Subcutaneous abdominal adipose tissue (tissue), 5 donors: ENCODE data around the gene PREPL.

Source experiments
- H3K27ac ChIP-seq: one replicate; pipeline ENCODE4 v1.7.0; 2013; ENCODE audit warnings: low read depth, mild to moderate bottlenecking, inconsistent platforms, low read length, moderate library complexity
- H3K27me3 ChIP-seq, 5 donors: one replicate each; pipeline ENCODE4 v1.7.0; 2013; ENCODE audit warnings: low read length in 5 of 5, inconsistent platforms in 1 of 5; ENCODE audit not compliant: control insufficient read depth in 5 of 5, insufficient read depth in 4 of 5
- H3K36me3 ChIP-seq, 5 donors: one replicate each; pipeline ENCODE4 v1.7.0; 2013; ENCODE audit warnings: low read length in 5 of 5; ENCODE audit not compliant: control insufficient read depth in 5 of 5, insufficient read depth in 5 of 5
- H3K4me1 ChIP-seq, 5 donors: one replicate each; pipeline ENCODE4 v1.7.0; 2013; ENCODE audit warnings: low read length in 5 of 5, mild to moderate bottlenecking in 3 of 5, moderate library complexity in 1 of 5; ENCODE audit not compliant: control insufficient read depth in 5 of 5, insufficient read depth in 5 of 5
- H3K4me3 ChIP-seq, 5 donors: one replicate each; pipeline ENCODE4 v1.7.0; 2013; ENCODE audit warnings: low read length in 5 of 5, low read depth in 1 of 5
- H3K9ac ChIP-seq, 5 donors: one replicate each; pipeline ENCODE4 v1.7.0; 2013; ENCODE audit warnings: low read length in 5 of 5, mild to moderate bottlenecking in 4 of 5, moderate library complexity in 3 of 5
- H3K9me3 ChIP-seq, 5 donors: one replicate each; pipeline ENCODE4 v1.7.0; 2013; ENCODE audit warnings: low read length in 5 of 5; ENCODE audit not compliant: control insufficient read depth in 5 of 5
- donor health status: healthy.
- donor health status: healthy.
- donor health status: healthy.
- donor health status: healthy.
- donor health status: healthy.

The PREPL gene

DNA sequence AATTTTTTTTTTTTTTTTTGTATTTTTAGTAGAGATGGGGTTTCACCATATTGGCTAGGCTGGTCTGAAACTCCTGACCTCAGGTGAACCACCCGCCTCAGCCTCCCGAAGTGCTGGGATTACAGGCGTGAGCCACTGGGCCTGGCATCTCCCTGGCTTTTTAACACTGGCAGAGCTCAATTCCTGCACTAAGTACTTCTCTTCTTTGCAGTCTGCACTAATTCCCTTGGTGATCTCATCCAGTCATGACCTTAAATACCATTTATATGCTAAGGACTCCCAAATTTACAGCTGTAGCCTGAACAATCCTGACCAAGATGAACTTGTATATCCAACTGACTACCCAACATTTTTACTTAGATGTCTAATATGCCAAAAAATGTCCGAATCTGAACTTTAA lies 10.2 kb downstream of the PREPL start:
- no peak overlapping the region for H3K9ac ChIP-seq
- H3K27ac ChIP-seq: peak overlapping the region; percentile 71

DNA sequence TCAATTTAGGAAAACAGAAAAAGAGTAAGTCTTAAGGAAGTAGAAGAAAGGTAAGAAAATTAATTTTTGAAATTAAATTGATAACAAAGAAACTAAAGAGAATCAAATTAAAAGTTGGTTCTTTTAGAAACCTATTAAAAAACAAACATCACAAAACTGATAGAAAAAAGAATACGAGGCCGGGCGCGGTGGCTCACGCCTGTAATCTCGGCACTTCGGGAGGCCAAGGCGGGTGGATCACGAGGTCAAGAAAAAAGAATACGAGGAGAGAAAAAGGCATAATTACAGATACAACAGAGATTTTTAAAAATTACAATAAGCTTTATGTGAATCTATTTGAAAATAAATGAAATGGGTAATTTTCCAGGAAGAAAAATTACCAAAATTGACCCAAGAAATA lies 11.8 kb downstream of the PREPL start:
- peaks cover 0 to 34% (median 24%) of the 10 kb centered on the region in 5 donors for H3K4me1 ChIP-seq
- H3K27me3 ChIP-seq: no peaks in the 10 kb centered on the region
- peaks cover 0 to 7% (median 2%) of the 10 kb centered on the region in 5 donors for H3K36me3 ChIP-seq
- H3K9ac ChIP-seq: no peak overlapping the region
- no peak overlapping the region for H3K4me3 ChIP-seq
- no peak overlapping the region for H3K27ac ChIP-seq
- no peaks in the 10 kb centered on the region for H3K9me3 ChIP-seq

More for the DNA sequence above, 10.2 kb downstream of the PREPL start:
- H3K9me3 ChIP-seq: no peaks in the 10 kb centered on the region
- no peak overlapping the region for H3K4me3 ChIP-seq
- no peaks in the 10 kb centered on the region for H3K36me3 ChIP-seq
- no peaks in the 10 kb centered on the region for H3K27me3 ChIP-seq
- peaks cover 0 to 34% (median 24%) of the 10 kb centered on the region in 5 donors for H3K4me1 ChIP-seq

DNA sequence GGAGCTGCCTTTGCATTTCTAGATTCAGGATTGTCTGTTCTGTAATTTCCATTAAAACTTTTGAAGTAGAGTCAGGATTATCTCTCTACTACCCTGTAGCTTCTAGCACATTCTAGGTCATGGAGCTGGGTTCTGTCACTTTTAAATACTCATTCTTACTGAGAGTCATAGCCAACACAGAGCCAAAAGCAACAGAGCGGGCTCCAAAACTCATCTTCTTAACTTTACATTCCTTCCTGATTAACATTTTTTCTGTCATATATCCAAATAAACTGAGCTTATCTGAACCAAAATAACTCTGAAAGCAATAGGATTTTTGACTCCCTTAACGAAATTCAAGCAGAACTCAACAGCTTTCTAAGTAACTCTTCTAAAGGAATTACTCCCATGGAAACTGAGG lies 12.9 kb downstream of the PREPL start:
- Histone ChIP-seq H3K36me3 (peaks cover 0 to 14% (median 7%) of the 10 kb centered on the region in 5 donors), H3K9me3 (no peaks in the 10 kb centered on the region), H3K27me3 (no peaks in the 10 kb centered on the region), H3K4me1 (peaks cover 0 to 34% (median 24%) of the 10 kb centered on the region in 5 donors), H3K4me3 (no peak overlapping the region), H3K27ac (peak overlapping the region; percentile 63), H3K9ac (peak overlapping the region in 1 of 5 donors; percentile 5)

DNA sequence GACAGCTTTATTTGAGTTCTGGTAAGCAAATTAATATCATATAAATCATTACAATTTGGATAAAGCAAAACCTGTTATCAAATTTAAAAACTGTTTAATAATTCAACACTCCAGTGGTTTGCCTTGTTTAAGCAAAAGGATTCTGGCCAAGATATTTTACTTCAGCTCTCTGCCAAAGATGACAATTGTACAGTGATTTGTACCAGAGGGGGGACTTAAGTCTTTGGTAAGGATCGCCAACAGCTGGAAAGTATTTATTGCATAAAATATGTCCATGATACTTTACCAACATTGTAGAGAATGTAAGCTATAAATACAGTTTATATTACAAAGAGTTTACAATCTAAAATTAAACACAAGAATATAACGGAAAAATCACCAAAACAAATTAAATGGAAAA lies 13.8 kb downstream of the PREPL start:
- no peaks in the 10 kb centered on the region for H3K27me3 ChIP-seq
- H3K27ac ChIP-seq: peak overlapping the region; percentile 58
- H3K4me1 ChIP-seq: peaks cover 0 to 33% (median 24%) of the 10 kb centered on the region in 5 donors
- H3K36me3 ChIP-seq: peaks cover 0 to 20% (median 12%) of the 10 kb centered on the region in 5 donors
- H3K4me3 ChIP-seq: no peak overlapping the region
- no peaks in the 10 kb centered on the region for H3K9me3 ChIP-seq
- H3K9ac ChIP-seq: no peak overlapping the region

DNA sequence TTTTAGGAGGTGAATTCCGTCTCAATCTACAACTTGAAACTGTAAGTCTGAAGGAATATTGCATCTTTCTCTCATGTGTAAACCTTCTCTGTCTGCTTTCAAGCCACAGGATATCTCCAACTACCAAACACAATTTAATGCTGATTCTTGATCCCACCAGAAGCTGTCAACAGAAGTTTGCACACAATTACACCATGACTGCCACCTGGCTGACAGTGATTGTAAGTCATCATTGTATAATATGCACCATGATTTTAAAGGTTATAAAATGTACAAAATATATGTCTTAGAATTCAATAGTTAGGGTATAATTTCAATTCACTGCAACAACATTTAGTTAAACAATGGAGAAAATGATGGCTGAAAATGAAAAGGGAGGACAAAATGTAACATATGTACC lies 18.4 kb downstream of the PREPL start:
- no peak overlapping the region for H3K4me3 ChIP-seq
- H3K9me3 ChIP-seq: no peaks in the 10 kb centered on the region
- no peak overlapping the region for H3K27ac ChIP-seq
- H3K27me3 ChIP-seq: no peaks in the 10 kb centered on the region
- peaks cover 0 to 8% (median 0%) of the 10 kb centered on the region in 5 donors for H3K4me1 ChIP-seq
- no peak overlapping the region for H3K9ac ChIP-seq
- peaks cover 17 to 47% (median 35%) of the 10 kb centered on the region in 5 donors for H3K36me3 ChIP-seq

DNA sequence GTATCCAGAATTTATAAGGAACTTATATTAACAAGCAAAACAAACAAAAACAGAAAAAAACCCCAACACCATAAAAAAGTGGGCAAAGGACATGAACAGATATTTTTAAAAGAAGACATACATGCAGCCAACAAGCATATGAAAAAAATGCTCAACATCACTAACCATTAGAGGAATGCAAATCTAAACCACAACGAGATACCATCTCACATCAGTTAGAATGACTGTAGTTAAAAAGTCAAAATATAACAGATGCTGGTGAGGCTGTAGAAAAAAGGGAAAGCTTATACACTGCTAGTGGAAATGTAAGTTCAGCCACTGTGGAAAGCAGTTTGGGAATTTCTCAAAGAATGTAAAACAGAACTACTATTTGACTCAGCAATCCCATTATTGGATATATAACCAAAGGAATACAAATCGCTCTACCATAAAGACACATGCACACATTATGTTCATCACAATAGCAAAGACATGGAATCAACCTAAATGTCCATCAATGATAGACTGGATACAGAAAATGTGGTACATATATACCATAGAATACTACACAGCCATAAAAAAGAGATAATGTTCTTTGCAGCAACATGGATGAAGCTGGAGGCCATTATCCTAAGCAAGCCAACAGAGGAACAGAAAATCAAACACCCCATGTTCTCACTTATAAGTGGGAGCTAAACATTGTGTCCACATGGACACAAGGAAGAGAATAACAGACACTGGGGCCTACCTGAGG lies 25.3 kb downstream of the PREPL start:
- no peak overlapping the region for H3K9ac ChIP-seq
- peaks cover 35 to 58% (median 36%) of the 10 kb centered on the region in 5 donors for H3K36me3 ChIP-seq
- no peaks in the 10 kb centered on the region for H3K9me3 ChIP-seq
- H3K4me1 ChIP-seq: no peaks in the 10 kb centered on the region
- H3K27me3 ChIP-seq: no peaks in the 10 kb centered on the region
- no peak overlapping the region for H3K27ac ChIP-seq
- H3K4me3 ChIP-seq: no peak overlapping the region

DNA sequence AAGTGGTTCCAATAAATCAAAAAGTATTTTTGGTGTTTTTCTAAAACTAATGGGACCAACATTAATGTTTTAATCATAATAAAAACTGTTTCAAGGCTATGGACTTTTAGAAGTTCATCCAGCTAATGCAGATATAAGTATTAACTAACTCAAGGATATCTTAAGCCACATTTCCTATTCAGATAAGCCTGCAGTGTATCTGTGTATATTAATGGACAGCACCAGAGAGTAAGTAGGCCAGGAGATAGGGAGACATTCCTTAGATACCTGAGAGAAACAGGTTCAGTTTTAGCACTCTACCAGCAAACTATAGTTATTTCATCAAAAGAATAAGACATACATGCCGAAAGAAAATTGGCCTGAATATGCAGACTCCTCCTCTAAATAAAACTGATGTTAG lies 27.3 kb downstream of the PREPL start:
- no peaks in the 10 kb centered on the region for H3K27me3 ChIP-seq
- H3K27ac ChIP-seq: no peak overlapping the region
- H3K4me3 ChIP-seq: no peak overlapping the region
- H3K9ac ChIP-seq: no peak overlapping the region
- no peaks in the 10 kb centered on the region for H3K9me3 ChIP-seq
- H3K4me1 ChIP-seq: no peaks in the 10 kb centered on the region
- peaks cover 36 to 56% (median 37%) of the 10 kb centered on the region in 5 donors for H3K36me3 ChIP-seq

DNA sequence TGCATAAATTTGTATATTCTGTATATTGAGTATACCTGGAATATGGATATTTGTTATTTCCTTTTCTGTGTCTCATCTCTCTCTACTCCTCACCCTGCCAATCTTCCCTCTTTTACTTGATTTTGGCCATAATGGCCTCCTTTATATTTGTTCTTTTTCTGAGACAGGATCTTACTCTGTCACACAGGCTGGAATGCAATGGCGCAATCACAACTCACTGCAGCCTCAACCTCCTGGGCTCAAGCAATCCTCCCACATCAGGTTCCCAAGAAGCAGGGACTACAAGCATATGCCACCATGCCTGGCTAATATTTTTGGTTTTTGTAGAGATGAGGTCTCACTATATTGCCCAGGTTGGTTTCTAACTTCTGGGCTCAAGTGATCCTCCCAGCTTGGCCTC lies 30.5 kb downstream of the PREPL start:
- Histone ChIP-seq H3K4me3 (no peak overlapping the region), H3K27me3 (no peaks in the 10 kb centered on the region), H3K9me3 (no peaks in the 10 kb centered on the region), H3K27ac (no peak overlapping the region), H3K4me1 (no peaks in the 10 kb centered on the region), H3K36me3 (peaks cover 25 to 54% (median 35%) of the 10 kb centered on the region in 5 donors), H3K9ac (no peak overlapping the region)

DNA sequence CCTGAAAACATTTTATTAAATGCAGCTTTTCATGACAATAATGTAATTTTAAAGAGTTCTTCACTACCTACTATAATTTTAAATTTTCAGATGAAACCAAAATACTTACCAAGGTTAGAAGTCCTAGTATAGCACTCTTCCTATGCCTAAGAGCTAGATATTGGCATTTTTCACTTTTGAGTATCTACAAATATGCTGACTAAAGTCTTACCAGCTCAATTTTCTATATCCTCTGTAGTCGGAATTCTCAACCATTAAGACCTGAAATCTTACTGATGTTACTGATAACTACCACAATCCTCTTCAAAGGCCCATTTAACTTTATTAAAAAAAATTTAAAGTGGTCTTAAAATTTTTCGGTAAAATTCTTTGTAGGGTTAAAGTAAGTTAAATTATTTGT lies 32.0 kb downstream of the PREPL start:
- peaks cover 0 to 8% (median 4%) of the 10 kb centered on the region in 5 donors for H3K4me1 ChIP-seq
- H3K9me3 ChIP-seq: no peaks in the 10 kb centered on the region
- H3K36me3 ChIP-seq: peaks cover 27 to 54% (median 34%) of the 10 kb centered on the region in 5 donors
- H3K27me3 ChIP-seq: no peaks in the 10 kb centered on the region
- H3K4me3 ChIP-seq: no peak overlapping the region
- H3K27ac ChIP-seq: no peak overlapping the region
- H3K9ac ChIP-seq: no peak overlapping the region

DNA sequence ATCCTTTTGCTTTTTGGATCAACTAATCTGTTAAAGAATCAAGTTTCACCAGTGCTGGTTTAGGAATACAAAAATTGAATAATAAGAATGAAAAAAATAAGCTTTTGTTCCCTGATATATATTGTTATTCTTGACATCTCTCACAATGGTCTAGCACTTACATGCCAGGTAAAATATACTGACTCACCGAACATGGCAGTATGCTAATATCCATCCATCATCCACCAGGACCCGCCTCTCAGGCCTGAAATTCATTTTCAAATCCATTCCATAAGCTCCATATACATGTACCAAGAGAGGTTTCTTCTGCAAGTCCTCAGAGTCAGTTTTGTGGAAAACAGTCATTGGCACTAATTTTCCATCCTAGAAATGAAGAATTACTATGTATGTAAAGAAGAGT lies 32.5 kb downstream of the PREPL start:
- H3K4me3 ChIP-seq: no peak overlapping the region
- H3K27me3 ChIP-seq: no peaks in the 10 kb centered on the region
- no peak overlapping the region for H3K27ac ChIP-seq
- peaks cover 0 to 8% (median 4%) of the 10 kb centered on the region in 5 donors for H3K4me1 ChIP-seq
- peaks cover 30 to 52% (median 34%) of the 10 kb centered on the region in 5 donors for H3K36me3 ChIP-seq
- no peak overlapping the region for H3K9ac ChIP-seq
- no peaks in the 10 kb centered on the region for H3K9me3 ChIP-seq
